GM19438 (cell line): Measurements from ENCODE around the gene TTLL4.

Source experiments
- ATAC-seq: cut with Tn5 transposase; IDR thresholded peaks from one replicate; pipeline ENCODE4 v1.9.1; 2021; ENCODE audit warnings: low read depth; ENCODE audit not compliant: unreplicated experiment

The TTLL4 gene

GRCh38 chr2:218780046-218780445 is 69.4 kb downstream of the TTLL4 start:
- ATAC-seq, result no peak

DNA sequence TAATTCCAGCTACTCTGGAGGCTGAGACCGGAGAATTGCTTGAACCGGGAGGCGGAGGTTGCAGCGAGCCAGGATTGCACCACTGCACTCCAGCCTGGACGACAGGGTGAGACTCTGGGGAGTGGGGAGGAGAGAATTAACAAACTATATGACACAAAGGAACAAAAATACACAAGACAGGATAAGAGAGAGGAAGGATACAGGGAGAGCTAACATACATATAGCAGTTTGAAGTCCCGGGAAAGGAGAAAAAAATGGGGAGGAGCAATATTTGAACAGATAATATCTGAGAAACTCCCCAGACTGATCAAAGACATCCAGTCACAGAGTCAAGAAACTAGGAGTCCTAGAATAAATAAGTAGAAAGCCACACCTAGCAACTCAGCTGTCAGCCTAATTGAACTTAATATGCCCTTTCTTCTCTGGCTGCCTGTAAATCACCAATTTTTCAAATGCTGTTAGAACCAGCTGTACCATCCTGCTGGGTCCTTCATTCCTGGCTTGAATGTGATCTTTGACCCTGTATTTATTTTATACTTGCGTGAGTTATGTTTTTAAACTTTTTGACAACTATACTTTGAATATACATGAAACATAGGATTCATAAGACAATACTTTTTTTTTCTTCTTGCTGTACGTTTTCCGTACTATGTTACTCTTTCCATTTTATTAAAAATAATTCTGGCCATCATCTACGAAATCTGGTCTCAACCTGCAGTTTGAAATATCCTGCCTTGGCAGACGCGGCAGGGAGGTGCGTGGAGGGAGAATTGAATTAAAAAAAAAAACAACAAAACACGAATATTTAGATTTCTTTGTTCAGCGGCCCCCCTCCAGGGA is 70.4 kb downstream of the TTLL4 start:
- ATAC-seq, result no peak

GRCh38 chr2:218781691-218782527 is 71.3 kb downstream of the TTLL4 start, which contains the start of gene CYP27A1:
TSS of gene CYP27A1 (plus strand) at chr2:218782147. CDS start at chr2:218782183, 36 bp downstream.
- no peak for ATAC-seq

GRCh38 chr2:218782528-218782844 is 71.9 kb downstream of the TTLL4 start:
- ATAC-seq, result no peak

DNA sequence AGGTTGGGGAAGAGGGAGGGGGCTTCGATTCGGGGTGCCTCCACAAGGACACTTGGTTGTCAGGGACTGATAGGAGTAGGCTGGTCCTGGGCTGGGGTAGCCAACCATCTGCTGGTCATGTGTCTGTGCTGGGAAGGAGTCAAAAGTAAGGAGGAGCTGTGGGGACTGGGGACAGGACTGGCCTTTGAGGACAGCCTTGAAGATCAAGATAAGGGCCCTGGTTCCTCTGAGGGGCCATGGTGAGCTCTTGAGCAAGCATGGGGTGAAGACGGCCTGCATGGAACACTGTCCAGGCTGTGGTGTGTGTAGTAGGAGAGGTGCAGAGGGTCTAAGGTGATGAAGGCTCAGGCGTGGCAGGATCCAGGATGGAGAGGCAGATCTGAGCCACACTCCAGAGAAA is 73.1 kb downstream of the TTLL4 start:
- ATAC-seq, result no peak

DNA sequence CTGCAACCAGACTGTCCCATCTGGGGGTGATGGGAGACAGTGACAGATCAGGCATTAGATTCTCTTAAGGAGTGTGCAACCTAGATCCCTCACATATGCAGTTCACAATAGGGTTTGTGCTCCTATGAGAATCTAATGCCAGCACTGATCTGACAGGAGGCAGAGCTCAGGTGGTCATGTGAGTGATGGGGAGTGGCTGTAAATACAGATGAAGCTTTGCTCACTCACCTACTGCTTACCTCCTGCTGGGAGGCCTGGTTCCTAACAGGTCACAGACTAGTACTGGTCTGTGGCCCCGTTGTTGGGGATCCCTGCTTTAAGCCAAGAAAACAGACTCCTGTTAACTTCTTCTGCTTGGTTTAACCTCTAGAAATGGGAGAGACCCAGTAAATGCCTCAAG is 74.5 kb downstream of the TTLL4 start:
- no peak for ATAC-seq

DNA sequence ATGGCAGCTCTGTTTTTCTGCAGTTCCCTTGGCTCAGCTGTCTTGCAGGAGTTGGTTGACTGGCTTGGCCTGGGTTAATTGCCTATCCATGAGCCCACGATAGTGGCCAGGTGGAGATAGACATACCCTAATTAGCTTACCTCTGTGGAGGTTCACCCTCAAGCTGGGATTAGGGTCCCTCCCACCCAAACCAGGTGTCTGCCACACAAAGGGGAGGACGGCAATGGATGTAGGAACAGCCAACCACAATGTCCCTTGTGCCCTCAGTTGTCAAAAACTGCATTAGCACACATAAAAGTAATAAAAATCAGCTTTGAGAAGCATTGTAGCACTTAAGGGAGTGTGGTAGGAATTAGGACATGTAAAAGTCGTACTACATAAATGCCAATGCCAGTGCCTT is 75.5 kb downstream of the TTLL4 start:
- no peak for ATAC-seq

DNA sequence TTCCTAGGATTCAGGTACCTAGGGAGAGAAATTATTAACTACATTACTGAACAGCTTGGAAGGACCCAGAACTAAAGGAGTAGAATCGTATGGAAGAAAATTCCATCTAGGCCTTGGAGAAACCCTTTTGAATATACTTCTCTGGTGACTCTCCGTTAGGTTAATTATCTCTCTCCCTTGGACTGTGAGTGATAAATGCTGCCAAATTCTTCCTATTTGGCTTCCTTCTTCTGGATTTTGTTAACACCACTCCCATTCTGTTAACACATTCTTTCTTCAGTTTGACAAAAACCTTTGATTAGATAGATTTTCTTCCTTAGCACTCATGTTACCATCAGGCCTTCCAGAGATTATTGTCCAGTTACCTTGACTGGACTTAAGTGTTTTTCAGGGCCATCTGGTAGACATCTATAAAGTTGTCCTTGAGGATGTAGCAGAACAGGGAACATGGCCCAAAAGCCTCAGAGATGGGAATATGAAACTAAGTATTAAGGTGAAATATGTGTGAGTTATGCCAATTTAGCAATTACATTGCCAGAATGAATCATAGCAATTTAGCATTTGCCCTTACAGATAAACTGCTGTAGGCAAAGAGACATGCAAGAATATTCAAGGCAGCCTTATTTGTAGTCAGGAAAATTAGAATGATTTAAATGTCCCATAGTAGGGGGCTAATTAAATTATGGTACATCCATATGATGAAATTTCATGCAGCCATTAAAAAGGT is 78.1 kb downstream of the TTLL4 start:
- ATAC-seq, result no peak

GRCh38 chr2:218792433-218792832 is 81.8 kb downstream of the TTLL4 start:
- ATAC-seq, result no peak

DNA sequence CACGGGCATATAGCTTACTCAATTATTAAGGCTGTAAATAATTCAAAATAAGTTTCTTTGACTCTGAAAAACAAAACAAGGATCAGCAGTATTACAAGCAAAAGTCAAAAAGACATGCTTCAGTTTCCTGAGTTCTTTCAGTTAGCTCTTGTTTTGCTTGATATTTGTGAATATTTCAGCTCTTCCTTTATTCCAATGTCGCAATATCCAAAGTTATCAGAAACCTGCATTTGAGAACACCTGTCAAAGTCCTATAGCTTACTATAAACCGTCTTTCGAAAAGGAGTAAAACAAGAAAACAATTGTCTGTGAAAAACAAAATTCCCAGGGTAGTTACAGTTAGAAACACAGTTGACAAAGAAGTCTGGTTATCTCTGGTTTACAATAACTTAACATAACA is 86.1 kb downstream of the TTLL4 start:
- no peak for ATAC-seq

DNA sequence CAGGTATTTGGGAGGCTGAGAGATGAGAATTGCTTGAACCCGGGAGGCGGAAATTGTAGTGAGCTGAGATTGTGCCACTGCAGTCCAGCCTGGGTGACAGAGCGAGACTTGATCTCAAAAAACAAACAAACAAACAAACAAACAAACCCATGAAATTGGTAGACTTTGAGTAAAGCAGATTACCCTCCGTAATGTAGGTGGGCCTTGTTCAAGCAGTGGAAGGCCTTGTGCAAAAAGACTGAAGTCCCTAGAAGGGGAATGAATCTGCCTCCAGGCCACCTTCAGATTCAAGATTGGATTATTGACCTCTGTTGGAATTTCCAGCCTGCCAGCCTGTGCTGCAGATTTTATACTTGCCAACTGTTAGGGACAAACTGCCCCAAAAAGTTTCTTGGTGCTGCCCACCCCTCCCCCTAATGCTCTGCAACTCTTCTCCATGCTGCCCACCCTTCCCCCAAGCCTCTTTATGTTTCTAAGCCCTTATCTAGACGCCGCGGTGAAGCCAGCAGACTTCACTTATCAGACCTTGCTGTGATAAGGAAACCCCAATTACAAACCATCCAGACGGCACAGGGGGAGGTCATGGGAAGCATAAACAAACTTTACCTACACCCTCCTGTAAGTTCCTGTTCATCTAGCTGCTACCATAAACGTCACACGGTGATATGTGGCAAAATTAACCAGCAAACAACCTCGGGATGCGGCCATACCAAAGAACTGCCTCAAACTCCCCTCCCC is 88.3 kb downstream of the TTLL4 start:
- ATAC-seq, result no peak

DNA sequence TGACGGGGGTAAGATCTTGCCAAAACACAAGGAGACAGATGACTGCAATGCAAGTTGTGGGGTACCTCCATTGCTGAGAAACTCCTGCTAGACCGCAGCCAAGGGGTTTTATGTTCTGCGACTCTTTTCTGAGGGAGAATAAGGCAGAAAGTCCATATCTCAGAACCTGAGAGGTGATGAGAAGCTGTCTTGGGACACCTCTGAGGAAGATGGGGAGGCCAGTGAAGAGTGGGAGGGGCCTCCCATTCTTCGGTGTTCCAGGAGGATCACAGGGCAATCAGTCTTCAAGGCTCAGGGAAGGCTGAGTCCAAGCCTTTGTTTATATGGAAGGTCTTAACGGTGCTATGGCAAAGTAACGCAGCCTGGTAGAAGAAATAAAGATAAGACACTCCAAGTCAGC is 89.4 kb downstream of the TTLL4 start:
- no peak for ATAC-seq

DNA sequence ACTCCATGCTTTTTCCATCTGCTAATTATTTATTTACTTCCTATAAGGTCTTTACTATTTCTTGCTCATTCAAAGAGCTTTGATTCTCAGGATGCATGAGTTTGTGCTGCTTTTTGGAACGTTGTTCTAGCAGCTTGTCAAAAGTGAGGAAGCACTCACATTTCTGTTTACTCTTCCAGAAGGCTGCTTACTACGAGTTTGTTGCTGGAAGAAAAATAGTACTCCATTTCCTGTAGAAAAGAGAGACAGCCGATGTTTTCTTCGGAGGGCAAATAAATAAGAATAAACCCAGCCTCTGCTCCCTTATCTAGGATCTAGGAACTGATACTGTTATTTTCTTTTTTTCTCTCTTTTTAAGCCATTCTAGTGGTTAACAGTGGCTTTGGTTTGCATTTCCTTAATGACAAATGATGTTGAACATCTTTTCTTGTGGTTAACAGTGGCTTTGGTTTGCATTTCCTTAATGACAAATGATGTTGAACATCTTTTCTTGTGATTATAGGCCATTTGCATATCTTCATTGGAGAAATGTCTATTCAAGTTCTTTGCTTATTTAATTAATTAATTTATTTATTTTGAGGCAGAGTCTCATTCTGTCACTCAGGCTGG is 91.9 kb downstream of the TTLL4 start:
- ATAC-seq, result no peak

GRCh38 chr2:218804817-218805216 is 94.2 kb downstream of the TTLL4 start:
- no peak for ATAC-seq
